Gastroesophageal sphincter (tissue), 4 donors: ENCODE results near the gene TRAF2. TPM values are rescaled to one million over a fixed set of nuclear protein-coding genes. Genes with fewer than 3 reads are reported as not detected.

Source experiments
- ATAC-seq: fragments of 150-250 bp; one replicate; pipeline ENCODE4 v1.9.1; 2016; ENCODE audit warnings: mild to moderate bottlenecking, moderate library complexity
- H3K27ac ChIP-seq, 4 donors: fragments of 200-600 bp; sonication (generic) in 3 of 4; 1 replicate in 3 of 4; 2 replicates in 1 of 4; pipeline ENCODE4 v1.5.1; 2016 to 2019
- H3K27me3 ChIP-seq: fragments of 200-600 bp; sonication (generic); one replicate; pipeline ENCODE4 v1.5.1; 2019
- H3K36me3 ChIP-seq, 2 donors: fragments of 200-600 bp; sonication (generic); one replicate each; pipeline ENCODE4 v1.5.1; 2019; ENCODE audit warnings: control low read depth in 1 of 2
- H3K4me1 ChIP-seq, 3 donors: fragments of 200-600 bp; sonication (generic); 1 replicate in 2 of 3; 2 replicates in 1 of 3; pipeline ENCODE4 v1.5.1; 2016 to 2019; ENCODE audit warnings: control low read depth in 2 of 3
- H3K4me3 ChIP-seq, 2 donors: fragments of 200-600 bp; sonication (generic); one replicate each; pipeline ENCODE4 v1.5.1; 2019; ENCODE audit warnings: mild to moderate bottlenecking in 1 of 2, moderate library complexity in 1 of 2
- H3K9me3 ChIP-seq, 3 donors: fragments of 200-600 bp; sonication (generic); one replicate each; pipeline ENCODE4 v1.5.1; 2017 to 2019; ENCODE audit warnings: control low read depth in 2 of 3
- EP300 ChIP-seq: sonication (generic); formaldehyde crosslinking; IDR thresholded peaks from one replicate; pipeline ENCODE4 v1.6.1; 2017; ENCODE audit warnings: antibody characterized with exemption, mild to moderate bottlenecking
- POLR2A ChIP-seq, 2 donors: fragments of 450-650 bp; IDR thresholded peaks; one replicate each; pipeline ENCODE4 v1.6.1; 2017; ENCODE audit warnings: antibody characterized with exemption in 2 of 2, mild to moderate bottlenecking in 2 of 2, moderate library complexity in 1 of 2
- POLR2AphosphoS5 ChIP-seq: sonication (generic); formaldehyde crosslinking; IDR thresholded peaks from one replicate; pipeline ENCODE4 v1.6.1; 2017; ENCODE audit warnings: antibody characterized with exemption
- WGBS, 2 donors: methylation state at CpG; one replicate each; pipeline ENCODE4 v1.1.5; 2018; ENCODE audit warnings: low coverage in 1 of 2; 5-methylcytosine and 5-hydroxymethylcytosine counted together
- total RNA-seq, 4 donors: library from RNA; depleted of rRNA; stranded (reverse); fragments of >200 nt; gene quantifications; one replicate each; pipeline ENCODE4 v1.1.0, GENCODE V29; 2016
- TF ChIP-seq, protein P1 (sequence below), 4 experiments: fragments of 200-600 bp in 2 of 4; fragments of 450-650 bp in 2 of 4; sonication (generic) in 1 of 4; IDR thresholded peaks; one replicate each; pipeline ENCODE4 v1.5.1; 2017 to 2019; ENCODE audit warnings: antibody characterized with exemption in 4 of 4, mild to moderate bottlenecking in 2 of 4, moderate library complexity in 2 of 4

The TRAF2 gene
- total RNA-seq, 4 donors from 2014 or later, result 3.8 to 17.1 (median 11.1) TPM

DNA sequence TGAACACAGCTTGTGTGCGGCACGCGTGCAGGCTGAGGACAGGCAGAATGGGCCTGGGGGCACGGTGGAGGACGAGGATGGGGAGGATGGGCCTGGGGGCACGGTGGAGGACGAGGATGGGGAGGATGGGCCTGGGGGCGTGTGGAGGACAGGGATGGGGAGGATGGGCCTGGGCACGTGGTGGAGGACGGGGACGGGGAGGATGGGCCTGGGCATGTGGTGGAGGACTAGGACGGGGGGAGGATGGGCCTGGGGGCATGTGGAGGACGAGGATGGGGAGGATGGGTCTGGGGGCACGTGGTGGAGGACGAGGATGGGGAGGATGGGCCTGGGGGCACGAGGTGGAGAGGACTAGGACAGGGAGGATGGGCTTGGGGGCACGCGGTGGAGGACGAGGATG, 36.2 kb downstream of the TRAF2 start:
- H3K36me3 ChIP-seq, result peaks cover 0 to 76% of the 10 kb centered on the region in 2 donors
- no peaks in the 10 kb centered on the region for H3K27me3 ChIP-seq
- no peak for ATAC-seq
- H3K9me3 ChIP-seq, result no peaks in the 10 kb centered on the region
- TF ChIP-seq, protein P1, sequence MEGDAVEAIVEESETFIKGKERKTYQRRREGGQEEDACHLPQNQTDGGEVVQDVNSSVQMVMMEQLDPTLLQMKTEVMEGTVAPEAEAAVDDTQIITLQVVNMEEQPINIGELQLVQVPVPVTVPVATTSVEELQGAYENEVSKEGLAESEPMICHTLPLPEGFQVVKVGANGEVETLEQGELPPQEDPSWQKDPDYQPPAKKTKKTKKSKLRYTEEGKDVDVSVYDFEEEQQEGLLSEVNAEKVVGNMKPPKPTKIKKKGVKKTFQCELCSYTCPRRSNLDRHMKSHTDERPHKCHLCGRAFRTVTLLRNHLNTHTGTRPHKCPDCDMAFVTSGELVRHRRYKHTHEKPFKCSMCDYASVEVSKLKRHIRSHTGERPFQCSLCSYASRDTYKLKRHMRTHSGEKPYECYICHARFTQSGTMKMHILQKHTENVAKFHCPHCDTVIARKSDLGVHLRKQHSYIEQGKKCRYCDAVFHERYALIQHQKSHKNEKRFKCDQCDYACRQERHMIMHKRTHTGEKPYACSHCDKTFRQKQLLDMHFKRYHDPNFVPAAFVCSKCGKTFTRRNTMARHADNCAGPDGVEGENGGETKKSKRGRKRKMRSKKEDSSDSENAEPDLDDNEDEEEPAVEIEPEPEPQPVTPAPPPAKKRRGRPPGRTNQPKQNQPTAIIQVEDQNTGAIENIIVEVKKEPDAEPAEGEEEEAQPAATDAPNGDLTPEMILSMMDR (IDR thresholded peaks at IDR 0.05), result no peak
- no peak for TF ChIP-seq POLR2AphosphoS5
- TF ChIP-seq POLR2A (IDR thresholded peaks at IDR 0.05), result no peak
- no peak for TF ChIP-seq EP300
- H3K27ac ChIP-seq, result no peak overlapping the region
- peaks cover 0 to 5% (median 0%) of the 10 kb centered on the region in 3 donors for H3K4me1 ChIP-seq
- no peak overlapping the region for H3K4me3 ChIP-seq
- WGBS, 2 donors, result 83% methylated on average over 12 of the region's 19 CpGs; no CpG with 5 or more reads in 1 of the 2 donors

DNA sequence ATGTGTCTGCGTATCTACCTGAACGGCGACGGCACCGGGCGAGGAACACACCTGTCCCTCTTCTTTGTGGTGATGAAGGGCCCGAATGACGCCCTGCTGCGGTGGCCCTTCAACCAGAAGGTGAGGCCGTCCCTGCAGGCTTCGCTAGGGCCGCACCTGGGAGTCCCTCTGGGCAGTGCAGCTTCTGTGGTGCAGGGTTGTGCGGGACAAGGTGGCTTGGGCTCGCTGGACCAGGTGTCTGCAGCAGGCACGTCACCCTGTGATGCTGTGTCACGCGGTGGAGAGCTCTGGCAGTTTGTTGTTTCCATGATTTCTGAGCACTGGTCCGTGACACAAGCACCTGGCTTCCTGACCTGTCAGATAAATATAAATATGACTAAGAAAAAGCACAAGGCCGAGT, 37.6 kb downstream of the TRAF2 start:
- ATAC-seq, result no peak
- H3K27me3 ChIP-seq, result no peaks in the 10 kb centered on the region
- H3K9me3 ChIP-seq, result no peaks in the 10 kb centered on the region
- WGBS, 2 donors, result 100% methylated on average over 2 to 3 of the region's 19 CpGs
- peaks cover 0 to 72% of the 10 kb centered on the region in 2 donors for H3K36me3 ChIP-seq
- no peak overlapping the region for H3K27ac ChIP-seq
- H3K4me1 ChIP-seq, result peaks cover 0 to 5% (median 0%) of the 10 kb centered on the region in 3 donors
- TF ChIP-seq, protein P1 (IDR thresholded peaks at IDR 0.05), result no peak
- no peak for TF ChIP-seq EP300
- no peak for TF ChIP-seq POLR2AphosphoS5
- no peak for TF ChIP-seq POLR2A (IDR thresholded peaks at IDR 0.05)
- no peak overlapping the region for H3K4me3 ChIP-seq

DNA sequence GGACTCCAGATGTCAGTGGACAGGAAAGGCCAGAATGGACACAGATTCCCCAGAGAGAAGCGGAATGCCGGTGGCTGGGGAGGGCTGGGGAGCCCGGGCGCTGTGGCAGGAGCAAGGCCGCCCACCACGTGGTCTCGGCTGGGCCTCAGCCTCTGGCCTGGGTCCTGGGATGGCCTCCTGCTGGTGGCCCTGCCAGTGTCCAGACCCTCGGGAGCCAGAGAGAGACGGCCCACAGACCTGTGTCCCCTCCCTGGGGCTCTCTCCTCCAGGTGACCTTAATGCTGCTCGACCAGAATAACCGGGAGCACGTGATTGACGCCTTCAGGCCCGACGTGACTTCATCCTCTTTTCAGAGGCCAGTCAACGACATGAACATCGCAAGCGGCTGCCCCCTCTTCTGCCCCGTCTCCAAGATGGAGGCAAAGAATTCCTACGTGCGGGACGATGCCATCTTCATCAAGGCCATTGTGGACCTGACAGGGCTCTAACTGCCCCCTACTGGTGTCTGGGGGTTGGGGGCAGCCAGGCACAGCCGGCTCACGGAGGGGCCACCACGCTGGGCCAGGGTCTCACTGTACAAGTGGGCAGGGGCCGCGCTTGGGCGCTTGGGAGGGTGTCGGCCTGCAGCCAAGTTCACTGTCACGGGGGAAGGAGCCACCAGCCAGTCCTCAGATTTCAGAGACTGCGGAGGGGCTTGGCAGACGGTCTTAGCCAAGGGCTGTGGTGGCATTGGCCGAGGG, 39.3 kb downstream of the TRAF2 start:
- no peaks in the 10 kb centered on the region for H3K9me3 ChIP-seq
- no peak for TF ChIP-seq EP300
- no peak for TF ChIP-seq POLR2AphosphoS5
- TF ChIP-seq, protein P1 (IDR thresholded peaks at IDR 0.05), result no peak
- TF ChIP-seq POLR2A (IDR thresholded peaks at IDR 0.05), result no peak
- 70 to 83% methylated on average over 1 to 4 of the region's 33 CpGs for WGBS, 2 donors
- H3K36me3 ChIP-seq, result peaks cover 0 to 58% of the 10 kb centered on the region in 2 donors
- H3K4me3 ChIP-seq, result no peak overlapping the region
- peaks cover 0 to 5% (median 0%) of the 10 kb centered on the region in 3 donors for H3K4me1 ChIP-seq
- ATAC-seq, result no peak
- H3K27ac ChIP-seq, result no peak overlapping the region
- no peaks in the 10 kb centered on the region for H3K27me3 ChIP-seq

DNA sequence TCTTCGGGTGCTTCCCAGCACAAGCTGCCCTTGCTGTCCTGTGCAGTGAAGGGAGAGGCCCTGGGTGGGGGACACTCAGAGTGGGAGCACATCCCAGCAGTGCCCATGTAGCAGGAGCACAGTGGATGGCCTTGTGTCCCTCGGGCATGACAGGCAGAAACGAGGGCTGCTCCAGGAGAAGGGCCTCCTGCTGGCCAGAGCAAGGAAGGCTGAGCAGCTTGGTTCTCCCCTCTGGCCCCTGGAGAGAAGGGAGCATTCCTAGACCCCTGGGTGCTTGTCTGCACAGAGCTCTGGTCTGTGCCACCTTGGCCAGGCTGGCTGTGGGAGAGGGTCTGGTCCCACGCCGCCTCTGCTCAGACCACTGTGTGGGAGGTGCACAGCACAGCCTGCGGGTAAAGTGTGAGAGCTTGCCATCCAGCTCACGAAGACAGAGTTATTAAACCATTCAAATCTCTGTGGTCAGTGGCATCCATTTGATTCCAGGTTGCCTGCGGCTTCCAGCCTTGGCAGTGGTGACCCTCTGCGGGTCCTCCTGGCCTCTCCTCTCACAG, 39.9 kb downstream of the TRAF2 start:
- no peak for ATAC-seq
- Histone ChIP-seq H3K4me1 (peaks cover 0 to 5% (median 0%) of the 10 kb centered on the region in 3 donors), H3K27ac (no peak overlapping the region), H3K36me3 (peaks cover 0 to 52% of the 10 kb centered on the region in 2 donors), H3K4me3 (no peak overlapping the region), H3K9me3 (no peaks in the 10 kb centered on the region), H3K27me3 (no peaks in the 10 kb centered on the region)
- WGBS, 2 donors, result 84 to 100% methylated on average over 3 to 6 of the region's 9 CpGs
- TF ChIP-seq, protein P1 (IDR thresholded peaks at IDR 0.05), result no peak
- TF ChIP-seq POLR2AphosphoS5, result no peak
- TF ChIP-seq EP300, result no peak
- no peak for TF ChIP-seq POLR2A (IDR thresholded peaks at IDR 0.05)

DNA sequence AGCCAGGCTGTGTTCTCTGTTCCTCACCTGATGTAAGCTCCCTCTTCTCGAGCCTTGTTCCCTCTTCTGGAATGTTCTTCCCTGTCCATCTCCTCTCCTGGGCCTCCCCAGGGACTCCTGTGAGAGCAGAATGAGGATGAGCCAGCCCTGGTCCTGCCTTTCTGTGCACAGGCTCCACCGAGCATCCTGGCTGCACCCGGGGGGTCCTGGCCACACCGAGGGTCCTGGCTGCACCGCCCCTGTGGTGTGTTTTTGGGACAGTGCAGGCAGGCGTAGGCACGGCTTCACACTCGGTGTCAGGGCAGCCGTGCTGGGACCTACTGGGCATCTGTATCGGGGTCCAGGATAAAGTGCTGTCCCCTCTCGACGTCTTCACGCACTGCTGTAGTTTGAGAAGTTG, 40.4 kb downstream of the TRAF2 start:
- no peak for ATAC-seq
- no peaks in the 10 kb centered on the region for H3K9me3 ChIP-seq
- 96 to 100% methylated on average over 1 to 7 of the region's 13 CpGs for WGBS, 2 donors
- H3K36me3 ChIP-seq, result peaks cover 0 to 47% of the 10 kb centered on the region in 2 donors
- TF ChIP-seq POLR2AphosphoS5 (no peak), POLR2A (IDR thresholded peaks at IDR 0.05) (no peak), EP300 (no peak)
- TF ChIP-seq, protein P1 (IDR thresholded peaks at IDR 0.05), result no peak
- H3K4me1 ChIP-seq, result no peaks in the 10 kb centered on the region
- H3K27me3 ChIP-seq, result no peaks in the 10 kb centered on the region
- H3K4me3 ChIP-seq, result no peak overlapping the region
- no peak overlapping the region for H3K27ac ChIP-seq
